Gastrocnemius medialis (tissue), 4 donors: ENCODE measurements around the gene ATP8B4.

Source experiments
- POLR2A ChIP-seq, 2 donors: fragments of 450-650 bp; IDR thresholded peaks; one replicate each; pipeline ENCODE4 v1.6.1; 2017; ENCODE audit warnings: antibody characterized with exemption in 2 of 2, mild to moderate bottlenecking in 2 of 2, moderate library complexity in 2 of 2
- TF ChIP-seq, protein P1 (sequence below), 5 experiments: fragments of 450-650 bp in 3 of 5; fragments of 200-600 bp in 2 of 5; sonication (generic) in 2 of 5; IDR thresholded peaks in 4 of 5; conservative IDR thresholded peaks in 1 of 5; 1 replicate in 4 of 5; 2 replicates in 1 of 5; pipeline ENCODE4 v1.5.1; 2016 to 2019; ENCODE audit warnings: antibody characterized with exemption in 5 of 5, mild to moderate bottlenecking in 3 of 5, moderate library complexity in 3 of 5

DNA sequence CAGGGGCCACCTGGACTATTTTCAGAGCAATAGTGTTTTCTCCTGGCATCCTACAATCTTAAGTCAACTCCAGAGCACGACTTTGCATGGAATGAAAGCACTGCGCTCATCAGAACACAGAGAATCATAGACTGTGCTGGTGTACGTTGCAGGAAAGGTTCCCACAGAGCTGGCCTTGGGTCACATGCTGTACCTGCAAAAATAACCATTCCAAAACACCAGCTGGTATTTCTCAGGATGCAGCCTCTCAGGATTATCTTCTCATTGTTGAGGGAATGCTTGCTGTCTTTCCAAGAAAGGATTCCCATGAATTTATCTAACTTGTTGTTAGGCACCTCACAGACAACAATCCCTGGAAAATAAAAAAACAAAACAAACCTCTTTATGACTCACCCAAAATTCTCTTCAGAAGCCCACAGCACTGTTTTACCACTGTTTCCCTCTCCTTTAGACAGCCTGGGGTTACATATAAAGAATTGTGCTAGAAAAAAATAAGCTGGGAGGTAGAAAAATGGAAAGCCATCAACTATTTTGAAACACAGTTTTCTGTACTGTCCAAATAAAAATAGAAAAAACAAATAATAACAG lies 131.7 kb downstream of the ATP8B4 start:
- TF ChIP-seq, protein P1, sequence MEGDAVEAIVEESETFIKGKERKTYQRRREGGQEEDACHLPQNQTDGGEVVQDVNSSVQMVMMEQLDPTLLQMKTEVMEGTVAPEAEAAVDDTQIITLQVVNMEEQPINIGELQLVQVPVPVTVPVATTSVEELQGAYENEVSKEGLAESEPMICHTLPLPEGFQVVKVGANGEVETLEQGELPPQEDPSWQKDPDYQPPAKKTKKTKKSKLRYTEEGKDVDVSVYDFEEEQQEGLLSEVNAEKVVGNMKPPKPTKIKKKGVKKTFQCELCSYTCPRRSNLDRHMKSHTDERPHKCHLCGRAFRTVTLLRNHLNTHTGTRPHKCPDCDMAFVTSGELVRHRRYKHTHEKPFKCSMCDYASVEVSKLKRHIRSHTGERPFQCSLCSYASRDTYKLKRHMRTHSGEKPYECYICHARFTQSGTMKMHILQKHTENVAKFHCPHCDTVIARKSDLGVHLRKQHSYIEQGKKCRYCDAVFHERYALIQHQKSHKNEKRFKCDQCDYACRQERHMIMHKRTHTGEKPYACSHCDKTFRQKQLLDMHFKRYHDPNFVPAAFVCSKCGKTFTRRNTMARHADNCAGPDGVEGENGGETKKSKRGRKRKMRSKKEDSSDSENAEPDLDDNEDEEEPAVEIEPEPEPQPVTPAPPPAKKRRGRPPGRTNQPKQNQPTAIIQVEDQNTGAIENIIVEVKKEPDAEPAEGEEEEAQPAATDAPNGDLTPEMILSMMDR (IDR thresholded peaks at IDR 0.05 in 4 of 5, conservative IDR thresholded peaks at IDR 0.05 in 1 of 5): no peak
- no peak for TF ChIP-seq POLR2A (IDR thresholded peaks at IDR 0.05)
